Urothelium cell line (cell line): ENCODE measurements around the gene CDH19.

ENCODE experiments used
- DNase-seq: peaks from one replicate; pipeline ENCODE4 v3.0.0; 2011; ENCODE audit warnings: low spot score, mixed read lengths
- FAIRE-seq: peaks from 2 replicates; lab custom pipeline; 2011; peaks lifted over from hg19 to GRCh38; lab: Jason Lieb, UNC

The CDH19 gene

GRCh38 chr18:66603941-66604627 is at the start of gene CDH19:
Gene CDH19 (minus strand): TSS chr18:66604090. CDS start chr18:66572204, 31,886 bp downstream.
- FAIRE-seq (no peak), DNase-seq (no peak)

GRCh38 chr18:66647671-66648070 is 43.8 kb upstream of the CDH19 start:
- FAIRE-seq, result no peak
- no peak for DNase-seq

- no peak for FAIRE-seq
- DNase-seq, result peak; percentile 3
Observed at GRCh38 chr18:66646609-66647008, 42.7 kb upstream of the CDH19 start.

- DNase-seq, result no peak
- no peak for FAIRE-seq
Observed at GRCh38 chr18:66645983-66646382, 42.1 kb upstream of the CDH19 start.

- DNase-seq, result no peak
Observed at GRCh38 chr18:66641056-66641455, 37.2 kb upstream of the CDH19 start.

GRCh38 chr18:66640431-66640830 is 36.5 kb upstream of the CDH19 start:
- no peak for DNase-seq
- FAIRE-seq, result no peak

More at GRCh38 chr18:66641056-66641455, 37.2 kb upstream of the CDH19 start:
- FAIRE-seq, result no peak

- FAIRE-seq (no peak), DNase-seq (no peak)
Observed at GRCh38 chr18:66638856-66639629, 35.2 kb upstream of the CDH19 start.

- no peak for DNase-seq
- no peak for FAIRE-seq
Observed at GRCh38 chr18:66635342-66635741, 31.5 kb upstream of the CDH19 start.

GRCh38 chr18:66632756-66633155 is 28.9 kb upstream of the CDH19 start:
- DNase-seq (no peak), FAIRE-seq (no peak)

- no peak for FAIRE-seq
- no peak for DNase-seq
Observed at GRCh38 chr18:66630831-66631230, 26.9 kb upstream of the CDH19 start.

- FAIRE-seq (no peak), DNase-seq (no peak)
Observed at GRCh38 chr18:66623821-66624220, 19.9 kb upstream of the CDH19 start.

GRCh38 chr18:66621816-66622576 is 18.1 kb upstream of the CDH19 start:
- FAIRE-seq, result no peak
- no peak for DNase-seq

- no peak for FAIRE-seq
- peak; percentile 2 for DNase-seq
Observed at GRCh38 chr18:66616523-66616983, 12.7 kb upstream of the CDH19 start.

GRCh38 chr18:66615176-66615575 is 11.3 kb upstream of the CDH19 start:
- DNase-seq (no peak), FAIRE-seq (no peak)

- DNase-seq, result no peak
- FAIRE-seq, result no peak
Observed at GRCh38 chr18:66607632-66608031, 3.7 kb upstream of the CDH19 start.

- DNase-seq (no peak), FAIRE-seq (no peak)
Observed at GRCh38 chr18:66601649-66602048, 2.2 kb downstream of the CDH19 start.

GRCh38 chr18:66599190-66599589 is 4.7 kb downstream of the CDH19 start:
- no peak for DNase-seq

GRCh38 chr18:66587430-66587829 is 16.5 kb downstream of the CDH19 start:
- no peak for DNase-seq
- no peak for FAIRE-seq

More at GRCh38 chr18:66599190-66599589, 4.7 kb downstream of the CDH19 start:
- FAIRE-seq, result no peak

- DNase-seq (no peak), FAIRE-seq (no peak)
Observed at GRCh38 chr18:66582211-66582610, 21.7 kb downstream of the CDH19 start.

- FAIRE-seq (no peak), DNase-seq (no peak)
Observed at GRCh38 chr18:66575263-66575662, 28.6 kb downstream of the CDH19 start.

- FAIRE-seq, result no peak
- no peak for DNase-seq
Observed at GRCh38 chr18:66571845-66572244, 32.0 kb downstream of the CDH19 start.
